Activated B cell treated with CpG ODN at 0.5 μM for 24 hours (primary cell): ENCODE data around the gene NANOS3. TPM values are rescaled to one million over a fixed set of nuclear protein-coding genes. Genes with fewer than 3 reads are reported as not detected.

Experiments
- ATAC-seq: fragments of 200-7000 bp; cut with Tn5 transposase; one replicate; pipeline ENCODE4 v1.10.0; 2021; ENCODE audit warnings: low read depth, mild to moderate bottlenecking, moderate library complexity
- CTCF ChIA-PET: fragments of 350-600 bp; sonication (Branson Sonifier 250); formaldehyde crosslinking; loops from one replicate; lab custom pipeline; 2021; ENCODE audit warnings: antibody characterized with exemption; lab: Charles Lee
- POLR2A ChIA-PET: fragments of 350-600 bp; sonication (Branson Sonifier 250); formaldehyde crosslinking; loops from one replicate; lab custom pipeline; 2021; ENCODE audit warnings: antibody characterized with exemption; lab: Charles Lee
- DNase-seq: peaks from one replicate; pipeline ENCODE4 v3.0.0; 2022
- H3K27ac Mint-ChIP-seq: one replicate; pipeline ENCODE4 v1.8.0; 2020; ENCODE audit warnings: mixed read lengths
- H3K27me3 Mint-ChIP-seq: one replicate; pipeline ENCODE4 v1.8.0; 2021; ENCODE audit warnings: mixed read lengths
- H3K36me3 Mint-ChIP-seq: one replicate; pipeline ENCODE4 v1.8.0; 2021; ENCODE audit warnings: low read depth, mixed read lengths
- H3K4me1 Mint-ChIP-seq: one replicate; pipeline ENCODE4 v1.8.0; 2021; ENCODE audit warnings: mixed read lengths
- H3K4me3 Mint-ChIP-seq: one replicate; pipeline ENCODE4 v1.8.0; 2020; ENCODE audit warnings: mild to moderate bottlenecking, mixed read lengths
- H3K9me3 Mint-ChIP-seq: one replicate; pipeline ENCODE4 v1.8.0; 2020; ENCODE audit warnings: mixed read lengths
- intact Hi-C: fragments of 100-400 bp; cut with micrococcal nuclease; formaldehyde crosslinking; loops from one replicate; pipeline ENCODE4 v1.15.1; 2024
- total RNA-seq: library from RNA; stranded (reverse); gene quantifications from 2 replicates; pipeline ENCODE4 v1.2.3, GENCODE V29; 2022
- TF ChIP-seq, protein P1 (sequence below): fragments of 200-600 bp; IDR thresholded peaks from one replicate; pipeline ENCODE4 v1.8.0; 2022; ENCODE audit warnings: antibody characterized with exemption, mild to moderate bottlenecking

The NANOS3 gene
- total RNA-seq, 1 donor from 2014 or later: not detected

DNA sequence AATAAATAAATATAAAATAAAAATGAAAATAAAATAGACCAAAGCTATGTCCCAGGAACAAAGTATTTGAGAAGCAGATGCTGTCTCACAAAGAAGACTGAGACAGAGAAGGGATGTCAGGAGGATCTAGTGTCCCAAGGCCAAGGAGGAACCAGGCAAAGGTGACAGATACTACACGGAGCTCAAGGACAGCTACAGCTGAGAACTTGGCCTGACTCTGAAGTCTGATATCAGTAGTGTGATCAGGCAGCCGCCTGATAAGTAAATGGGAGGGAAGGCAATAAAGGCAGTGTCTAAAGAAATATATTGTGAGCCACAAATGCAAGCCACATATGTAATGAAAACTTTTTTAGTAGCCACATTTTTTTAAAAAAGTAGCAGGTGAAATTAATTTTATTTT is 20.4 kb upstream of the NANOS3 start:
- Mint-ChIP-seq H3K27ac (no peak overlapping the region), H3K4me3 (no peak overlapping the region), H3K4me1 (peaks cover 11% of the 10 kb centered on the region), H3K9me3 (no peaks in the 10 kb centered on the region), H3K27me3 (no peaks in the 10 kb centered on the region), H3K36me3 (no peaks in the 10 kb centered on the region)
- ATAC-seq (no peak), DNase-seq (no peak)
- intact Hi-C loops: no loop called here
- TF ChIP-seq, protein P1, sequence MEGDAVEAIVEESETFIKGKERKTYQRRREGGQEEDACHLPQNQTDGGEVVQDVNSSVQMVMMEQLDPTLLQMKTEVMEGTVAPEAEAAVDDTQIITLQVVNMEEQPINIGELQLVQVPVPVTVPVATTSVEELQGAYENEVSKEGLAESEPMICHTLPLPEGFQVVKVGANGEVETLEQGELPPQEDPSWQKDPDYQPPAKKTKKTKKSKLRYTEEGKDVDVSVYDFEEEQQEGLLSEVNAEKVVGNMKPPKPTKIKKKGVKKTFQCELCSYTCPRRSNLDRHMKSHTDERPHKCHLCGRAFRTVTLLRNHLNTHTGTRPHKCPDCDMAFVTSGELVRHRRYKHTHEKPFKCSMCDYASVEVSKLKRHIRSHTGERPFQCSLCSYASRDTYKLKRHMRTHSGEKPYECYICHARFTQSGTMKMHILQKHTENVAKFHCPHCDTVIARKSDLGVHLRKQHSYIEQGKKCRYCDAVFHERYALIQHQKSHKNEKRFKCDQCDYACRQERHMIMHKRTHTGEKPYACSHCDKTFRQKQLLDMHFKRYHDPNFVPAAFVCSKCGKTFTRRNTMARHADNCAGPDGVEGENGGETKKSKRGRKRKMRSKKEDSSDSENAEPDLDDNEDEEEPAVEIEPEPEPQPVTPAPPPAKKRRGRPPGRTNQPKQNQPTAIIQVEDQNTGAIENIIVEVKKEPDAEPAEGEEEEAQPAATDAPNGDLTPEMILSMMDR: no peak
- CTCF ChIA-PET: interaction anchor here (1.4 kb wide), 1 partner anchor 72 kb away, joined by 3 read pairs; no protein-coding TSS in a partner anchor
- POLR2A ChIA-PET: interaction anchor here (1.5 kb wide), 1 partner anchor 61 kb away, joined by 4 read pairs; the partner anchor contains the start of gene ZSWIM4

DNA sequence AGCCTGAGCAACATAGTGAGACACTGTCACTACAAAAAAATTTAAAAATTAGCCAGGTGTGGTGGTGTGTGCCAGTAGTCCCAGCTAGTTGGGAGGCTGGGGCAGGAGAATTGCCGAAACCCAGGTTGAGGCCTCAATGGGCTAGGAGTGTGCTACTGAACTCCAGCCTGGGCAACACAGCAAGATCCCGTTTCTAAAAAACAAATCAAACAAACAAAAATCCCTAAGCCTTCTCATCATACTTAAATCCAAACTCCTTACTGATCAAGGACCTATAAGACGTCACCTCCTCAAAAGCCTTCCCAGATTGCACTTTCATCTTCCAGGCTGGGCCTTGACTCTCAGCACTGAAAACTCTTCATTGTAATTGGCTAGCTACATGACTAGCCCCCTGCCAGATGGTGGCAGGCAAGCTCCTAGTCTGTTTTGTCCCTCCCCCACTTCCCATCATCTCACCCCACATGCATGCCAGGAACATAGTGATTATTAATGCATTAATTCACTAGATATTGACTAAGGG is 17.5 kb upstream of the NANOS3 start:
- ATAC-seq: no peak
- DNase-seq: no peak
- peaks cover 14% of the 10 kb centered on the region for H3K27me3 Mint-ChIP-seq

DNA sequence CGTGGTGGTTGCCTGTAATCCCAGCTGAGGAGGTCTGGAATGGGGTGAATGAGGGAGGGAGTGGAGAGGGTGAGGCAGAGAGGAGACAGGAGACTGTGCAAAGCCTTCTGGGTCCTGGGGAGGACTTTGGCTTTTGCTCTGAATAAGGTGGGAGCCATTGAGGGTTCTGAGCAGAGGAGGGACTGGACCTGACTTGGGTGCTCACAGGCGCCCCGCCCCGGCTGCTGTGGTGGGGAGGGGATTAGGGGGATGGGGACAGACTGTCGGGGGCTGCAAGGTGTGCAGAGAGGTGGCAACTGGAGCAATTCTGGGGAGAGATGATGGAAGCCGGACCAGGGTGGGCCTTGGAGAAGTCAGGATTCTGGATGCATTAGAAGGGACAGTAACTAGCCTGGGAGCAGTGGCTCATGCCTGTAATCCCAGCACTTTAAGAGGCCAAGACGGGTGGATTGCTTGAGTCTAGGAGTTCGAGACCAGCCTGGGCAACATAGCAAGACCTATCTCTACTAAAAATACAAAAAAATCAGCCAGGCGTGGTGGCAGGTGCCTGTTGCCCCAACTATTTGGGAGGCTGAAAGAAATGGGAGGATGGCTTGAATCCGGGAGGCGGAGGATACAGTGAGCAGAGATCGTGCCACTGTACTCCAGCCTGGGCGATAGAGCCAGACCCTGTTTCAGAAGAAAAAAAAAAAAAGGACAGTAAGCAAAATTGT is 16.1 kb upstream of the NANOS3 start:
- H3K36me3 Mint-ChIP-seq: no peaks in the 10 kb centered on the region
- peaks cover 24% of the 10 kb centered on the region for H3K4me1 Mint-ChIP-seq
- H3K4me3 Mint-ChIP-seq: peak overlapping the region; percentile 91

More for the DNA sequence above, 17.5 kb upstream of the NANOS3 start:
- CTCF ChIA-PET: interaction anchor here (0.9 to 1.9 kb wide), 2 partner anchors 23 to 75 kb away, joined by 3 to 5 read pairs; no protein-coding TSS in a partner anchor
- intact Hi-C loops: no loop called here
- no peaks in the 10 kb centered on the region for H3K9me3 Mint-ChIP-seq
- H3K4me1 Mint-ChIP-seq: peaks cover 20% of the 10 kb centered on the region
- POLR2A ChIA-PET: interaction anchor here (0.7 to 1.5 kb wide), 5 partner anchors 10 to 85 kb away, joined by 3 to 5 read pairs (median 4); partner anchors contain the start of gene ZSWIM4
- no peaks in the 10 kb centered on the region for H3K36me3 Mint-ChIP-seq
- TF ChIP-seq, protein P1: no peak
- peak overlapping the region; percentile 8 for H3K27ac Mint-ChIP-seq
- no peak overlapping the region for H3K4me3 Mint-ChIP-seq

DNA sequence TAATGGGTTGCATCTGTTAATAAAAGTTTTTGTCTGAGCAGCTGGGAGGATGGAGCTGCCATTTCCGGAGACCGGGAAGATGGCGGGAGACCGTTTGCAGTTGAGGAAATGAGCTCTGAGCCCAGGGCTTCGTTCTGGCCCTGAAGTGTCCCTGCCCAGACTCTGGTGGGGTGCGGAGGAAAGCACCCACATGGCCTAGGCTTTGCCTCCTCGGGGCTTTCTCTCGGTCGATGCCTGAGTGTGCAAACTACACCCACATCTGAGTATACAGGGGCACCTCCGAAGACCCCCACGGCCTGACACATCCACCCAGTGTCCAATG is 15.6 kb upstream of the NANOS3 start:
- H3K4me1 Mint-ChIP-seq: peaks cover 27% of the 10 kb centered on the region
- TF ChIP-seq, protein P1: no peak
- DNase-seq (no peak), ATAC-seq (peak; percentile 19)
- peaks cover 21% of the 10 kb centered on the region for H3K27me3 Mint-ChIP-seq
- H3K9me3 Mint-ChIP-seq: no peaks in the 10 kb centered on the region
- ChIA-PET CTCF (interaction anchor here (1.2 to 3.3 kb wide), 8 partner anchors 11 to 140 kb away, joined by 3 to 129 read pairs (median 13); partner anchors contain the start of gene C19orf53), POLR2A (interaction anchor here (0.6 to 4.1 kb wide), 15 partner anchors 10 to 226 kb away, joined by 3 to 61 read pairs (median 14); partner anchors contain the start of genes C19orf53, MRI1 and ZSWIM4)
- intact Hi-C loops: loop anchor here (1.0 to 5.0 kb wide), 5 partner anchors 22 to 884 kb away; no protein-coding TSS in a partner anchor
- no peaks in the 10 kb centered on the region for H3K36me3 Mint-ChIP-seq
- peak overlapping the region; percentile 80 for H3K27ac Mint-ChIP-seq
- peak overlapping the region; percentile 91 for H3K4me3 Mint-ChIP-seq

More for the DNA sequence above, 16.1 kb upstream of the NANOS3 start:
- DNase-seq (peak; percentile 13), ATAC-seq (no peak)
- intact Hi-C loops: loop anchor here (1.0 to 5.0 kb wide), 5 partner anchors 22 to 884 kb away; no protein-coding TSS in a partner anchor
- Mint-ChIP-seq H3K27ac (peak overlapping the region; percentile 80), H3K27me3 (peaks cover 18% of the 10 kb centered on the region), H3K9me3 (no peaks in the 10 kb centered on the region)
- CTCF ChIA-PET: interaction anchor here (0.9 to 3.3 kb wide), 7 partner anchors 10 to 265 kb away, joined by 3 to 129 read pairs (median 18); partner anchors contain the start of gene C19orf53
- TF ChIP-seq, protein P1: no peak
- POLR2A ChIA-PET: interaction anchor here (0.6 to 4.1 kb wide), 13 partner anchors 9 to 226 kb away, joined by 3 to 61 read pairs (median 10); partner anchors contain the start of genes C19orf53 and ZSWIM4
